GM23338 (cell line): Measurements from ENCODE around the gene MCC. TPM values are rescaled to one million over a fixed set of nuclear protein-coding genes. Genes with fewer than 3 reads are reported as not detected.

Experiments
- ATAC-seq: fragments of 200-7000 bp; cut with Tn5 transposase; 3 replicates; pipeline ENCODE4 v1.9.1; 2020
- DNase-seq: peaks from one replicate; pipeline ENCODE4 v3.0.0-alpha.2; 2015; ENCODE audit warnings: low spot score
- H2AFZ ChIP-seq: fragments of 200-600 bp; sonication (generic); 2 replicates; pipeline ENCODE4 v1.8.0; 2016; ENCODE audit warnings: antibody characterized with exemption, mild to moderate bottlenecking, moderate library complexity
- H3F3A ChIP-seq: fragments of 200-600 bp; sonication (generic); replicated peaks from 2 replicates; pipeline ENCODE4 v1.8.0; 2017; ENCODE audit warnings: antibody characterized with exemption, mixed run types, low read depth
- H3K27ac ChIP-seq: fragments of 200-600 bp; sonication (generic); 2 replicates; pipeline ENCODE4 v1.6.1; 2016; ENCODE audit warnings: low read depth
- H3K27me3 ChIP-seq: fragments of 200-600 bp; sonication (generic); 2 replicates; pipeline ENCODE4 v1.8.0; 2016; ENCODE audit warnings: mild to moderate bottlenecking, mixed run types, moderate library complexity; ENCODE audit not compliant: insufficient read depth
- H3K36me3 ChIP-seq: fragments of 200-600 bp; sonication (generic); 2 replicates; pipeline ENCODE4 v1.8.0; 2016; ENCODE audit warnings: mild to moderate bottlenecking; ENCODE audit not compliant: insufficient read depth
- H3K4me1 ChIP-seq: fragments of 200-600 bp; sonication (generic); 2 replicates; pipeline ENCODE4 v1.8.0; 2016; ENCODE audit warnings: mild to moderate bottlenecking, moderate library complexity; ENCODE audit not compliant: insufficient read depth
- H3K4me2 ChIP-seq: fragments of 200-600 bp; sonication (generic); 2 replicates; pipeline ENCODE4 v1.7.1; 2017; ENCODE audit warnings: mixed run types
- H3K4me3 ChIP-seq: fragments of 200-600 bp; sonication (generic); 2 replicates; pipeline ENCODE4 v1.6.1; 2016; ENCODE audit warnings: mixed run types
- H3K79me2 ChIP-seq: fragments of 200-600 bp; sonication (generic); replicated peaks from 2 replicates; pipeline ENCODE4 v1.8.0; 2017; ENCODE audit warnings: mild to moderate bottlenecking; ENCODE audit not compliant: insufficient read depth
- H3K9me2 ChIP-seq: fragments of 200-600 bp; sonication (generic); 2 replicates; pipeline ENCODE4 v1.8.0; 2017; ENCODE audit not compliant: insufficient read depth
- H4K20me1 ChIP-seq: fragments of 200-600 bp; sonication (generic); replicated peaks from 2 replicates; pipeline ENCODE4 v1.8.0; 2017; ENCODE audit warnings: mild to moderate bottlenecking; ENCODE audit not compliant: insufficient read depth
- H3K27ac Mint-ChIP-seq: 2 replicates; pipeline ENCODE4 v1.8.0; 2020; ENCODE audit warnings: inconsistent platforms, mild to moderate bottlenecking, moderate library complexity, mixed read lengths
- H3K27me3 Mint-ChIP-seq: 3 replicates; pipeline ENCODE4 v1.8.0; 2022; ENCODE audit warnings: low read depth, mild to moderate bottlenecking, moderate library complexity, mixed read lengths, inconsistent platforms; ENCODE audit not compliant: insufficient read depth, poor library complexity
- H3K36me3 Mint-ChIP-seq: 3 replicates; pipeline ENCODE4 v1.8.0; 2021; ENCODE audit warnings: low read depth, mild to moderate bottlenecking, inconsistent platforms, moderate library complexity, mixed read lengths
- H3K4me1 Mint-ChIP-seq: 3 replicates; pipeline ENCODE4 v1.8.0; 2020; ENCODE audit warnings: mild to moderate bottlenecking, inconsistent platforms, mixed read lengths
- H3K4me3 Mint-ChIP-seq: 3 replicates; pipeline ENCODE4 v1.8.0; 2021; ENCODE audit warnings: moderate library complexity, mild to moderate bottlenecking, inconsistent platforms, mixed read lengths
- H3K9me3 Mint-ChIP-seq: 3 replicates; pipeline ENCODE4 v1.8.0; 2020; ENCODE audit warnings: moderate library complexity, mild to moderate bottlenecking, inconsistent platforms, mixed read lengths
- CREB1 ChIP-seq: fragments of 250-450 bp; sonication (Bioruptor Pico); IDR thresholded peaks from 2 replicates; pipeline ENCODE4 v1.5.0; 2020; ENCODE audit warnings: low read depth, mild to moderate bottlenecking, moderate library complexity
- EZH2 ChIP-seq: fragments of 200-600 bp; sonication (generic); IDR thresholded peaks from one replicate; pipeline ENCODE4 v1.8.0; 2017; ENCODE audit warnings: antibody characterized with exemption, mild to moderate bottlenecking, low read depth; ENCODE audit not compliant: unreplicated experiment
- EZH2phosphoT487 ChIP-seq: fragments of 200-600 bp; sonication (generic); IDR thresholded peaks from one replicate; pipeline ENCODE4 v1.8.1; 2018; ENCODE audit warnings: antibody characterized with exemption; ENCODE audit not compliant: unreplicated experiment
- JUNB ChIP-seq: IDR thresholded peaks from one replicate; pipeline ENCODE4 v1.6.1; 2016; ENCODE audit warnings: antibody characterized with exemption; ENCODE audit not compliant: unreplicated experiment
- NANOG ChIP-seq: IDR thresholded peaks from 2 replicates; pipeline ENCODE4 v1.6.1; 2016; ENCODE audit warnings: antibody characterized with exemption, borderline replicate concordance
- POLR2AphosphoS5 ChIP-seq: IDR thresholded peaks from 2 replicates; pipeline ENCODE4 v1.6.1; 2016; ENCODE audit warnings: antibody characterized with exemption, low read depth
- STAT1 ChIP-seq: IDR thresholded peaks from one replicate; pipeline ENCODE4 v1.6.1; 2016; ENCODE audit warnings: antibody characterized with exemption; ENCODE audit not compliant: unreplicated experiment
- ZNF114 ChIP-seq: fragments of 250-450 bp; sonication (Bioruptor Pico); IDR thresholded peaks from 2 replicates; pipeline ENCODE4 v1.5.0; 2020; ENCODE audit warnings: mild to moderate bottlenecking, moderate library complexity
- ZNF331 ChIP-seq: fragments of 250-450 bp; sonication (Bioruptor Pico); IDR thresholded peaks from 2 replicates; pipeline ENCODE4 v1.5.0; 2020; ENCODE audit warnings: low read depth, mild to moderate bottlenecking, moderate library complexity
- polyA plus RNA-seq: library from polyadenylated mRNA; unstranded; fragments of >200 nt; fragmentation: Nextera tagmentation; extraction: Ambion mirVana; gene quantifications from 2 replicates; pipeline ENCODE4 v1.2.1, GENCODE V29; 2016
- total RNA-seq: library from RNA; depleted of rRNA; stranded (reverse); fragments of >200 nt; shearing (Covaris generic); gene quantifications from 2 replicates; pipeline ENCODE4 v1.2.3, GENCODE V29; 2014
- TF ChIP-seq, protein P1 (sequence below): IDR thresholded peaks from 2 replicates; pipeline ENCODE4 v1.6.1; 2016; ENCODE audit warnings: antibody characterized with exemption
- TF ChIP-seq, protein P2 (sequence below): fragments of 250-450 bp; sonication (Bioruptor Pico); IDR thresholded peaks from 2 replicates; pipeline ENCODE4 v1.5.0; 2020; ENCODE audit warnings: mild to moderate bottlenecking, moderate library complexity
- TF ChIP-seq, protein P3 (sequence below), 2 experiments: fragments of 200-600 bp in 1 of 2; sonication (generic) in 1 of 2; conservative IDR thresholded peaks; 2 replicates each; pipeline versions ENCODE4 v1.5.1 to v1.6.1; 2016 to 2017; ENCODE audit warnings: antibody characterized with exemption in 2 of 2, low read depth in 2 of 2, mild to moderate bottlenecking in 2 of 2, moderate library complexity in 1 of 2
- TF ChIP-seq, protein P4 (sequence below): IDR thresholded peaks from one replicate; pipeline ENCODE4 v1.6.1; 2018; ENCODE audit warnings: antibody characterized with exemption; ENCODE audit not compliant: unreplicated experiment

The MCC gene
- total and polyA plus RNA-seq, 2 experiments from 2014 or later, result 3.8 to 10.1 TPM

DNA sequence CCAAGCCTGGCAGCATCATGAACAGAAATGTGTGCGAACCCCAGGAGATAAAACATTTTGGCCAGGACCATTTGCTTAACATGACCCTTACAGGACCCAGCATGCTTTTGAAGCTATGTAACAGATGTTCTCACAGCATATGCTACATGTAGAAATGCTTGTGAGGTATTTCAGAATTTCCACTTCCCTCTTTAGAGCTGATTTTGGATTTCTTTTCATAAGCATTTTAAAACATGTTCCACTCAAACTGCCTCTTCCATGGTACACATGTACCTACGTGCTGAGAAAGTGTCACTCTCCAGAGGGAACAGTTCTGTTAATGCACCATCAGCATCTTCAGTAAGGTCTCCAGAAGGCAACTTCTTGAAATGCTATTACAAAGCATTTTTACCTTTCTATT is 37.8 kb downstream of the MCC start:
- peaks cover 3% of the 10 kb centered on the region; the same call in 1 of the 3 replicates for H3K9me3 Mint-ChIP-seq
- peaks cover 3% of the 10 kb centered on the region for H3K27me3 Mint-ChIP-seq
- no peak overlapping the region for H3K27ac Mint-ChIP-seq
- no peaks in the 10 kb centered on the region; the same call in 1 of the 2 replicates for H4K20me1 ChIP-seq
- ATAC-seq (no peak), DNase-seq (no peak)
- no peak overlapping the region for H2AFZ ChIP-seq
- no peak overlapping the region for H3K4me2 ChIP-seq
- H3K9me2 ChIP-seq, result no peaks in the 10 kb centered on the region; the same call in 1 of the 2 replicates
- H3K4me1 ChIP-seq, result no peaks in the 10 kb centered on the region
- H3K36me3 ChIP-seq, result no peaks in the 10 kb centered on the region
- H3K79me2 ChIP-seq, result no peaks in the 10 kb centered on the region
- H3K27me3 ChIP-seq, result no peaks in the 10 kb centered on the region
- H3K4me3 Mint-ChIP-seq, result no peak overlapping the region
- TF ChIP-seq, protein P1, sequence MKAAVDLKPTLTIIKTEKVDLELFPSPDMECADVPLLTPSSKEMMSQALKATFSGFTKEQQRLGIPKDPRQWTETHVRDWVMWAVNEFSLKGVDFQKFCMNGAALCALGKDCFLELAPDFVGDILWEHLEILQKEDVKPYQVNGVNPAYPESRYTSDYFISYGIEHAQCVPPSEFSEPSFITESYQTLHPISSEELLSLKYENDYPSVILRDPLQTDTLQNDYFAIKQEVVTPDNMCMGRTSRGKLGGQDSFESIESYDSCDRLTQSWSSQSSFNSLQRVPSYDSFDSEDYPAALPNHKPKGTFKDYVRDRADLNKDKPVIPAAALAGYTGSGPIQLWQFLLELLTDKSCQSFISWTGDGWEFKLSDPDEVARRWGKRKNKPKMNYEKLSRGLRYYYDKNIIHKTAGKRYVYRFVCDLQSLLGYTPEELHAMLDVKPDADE, result no peak
- TF ChIP-seq CREB1, result no peak
- TF ChIP-seq, protein P2, sequence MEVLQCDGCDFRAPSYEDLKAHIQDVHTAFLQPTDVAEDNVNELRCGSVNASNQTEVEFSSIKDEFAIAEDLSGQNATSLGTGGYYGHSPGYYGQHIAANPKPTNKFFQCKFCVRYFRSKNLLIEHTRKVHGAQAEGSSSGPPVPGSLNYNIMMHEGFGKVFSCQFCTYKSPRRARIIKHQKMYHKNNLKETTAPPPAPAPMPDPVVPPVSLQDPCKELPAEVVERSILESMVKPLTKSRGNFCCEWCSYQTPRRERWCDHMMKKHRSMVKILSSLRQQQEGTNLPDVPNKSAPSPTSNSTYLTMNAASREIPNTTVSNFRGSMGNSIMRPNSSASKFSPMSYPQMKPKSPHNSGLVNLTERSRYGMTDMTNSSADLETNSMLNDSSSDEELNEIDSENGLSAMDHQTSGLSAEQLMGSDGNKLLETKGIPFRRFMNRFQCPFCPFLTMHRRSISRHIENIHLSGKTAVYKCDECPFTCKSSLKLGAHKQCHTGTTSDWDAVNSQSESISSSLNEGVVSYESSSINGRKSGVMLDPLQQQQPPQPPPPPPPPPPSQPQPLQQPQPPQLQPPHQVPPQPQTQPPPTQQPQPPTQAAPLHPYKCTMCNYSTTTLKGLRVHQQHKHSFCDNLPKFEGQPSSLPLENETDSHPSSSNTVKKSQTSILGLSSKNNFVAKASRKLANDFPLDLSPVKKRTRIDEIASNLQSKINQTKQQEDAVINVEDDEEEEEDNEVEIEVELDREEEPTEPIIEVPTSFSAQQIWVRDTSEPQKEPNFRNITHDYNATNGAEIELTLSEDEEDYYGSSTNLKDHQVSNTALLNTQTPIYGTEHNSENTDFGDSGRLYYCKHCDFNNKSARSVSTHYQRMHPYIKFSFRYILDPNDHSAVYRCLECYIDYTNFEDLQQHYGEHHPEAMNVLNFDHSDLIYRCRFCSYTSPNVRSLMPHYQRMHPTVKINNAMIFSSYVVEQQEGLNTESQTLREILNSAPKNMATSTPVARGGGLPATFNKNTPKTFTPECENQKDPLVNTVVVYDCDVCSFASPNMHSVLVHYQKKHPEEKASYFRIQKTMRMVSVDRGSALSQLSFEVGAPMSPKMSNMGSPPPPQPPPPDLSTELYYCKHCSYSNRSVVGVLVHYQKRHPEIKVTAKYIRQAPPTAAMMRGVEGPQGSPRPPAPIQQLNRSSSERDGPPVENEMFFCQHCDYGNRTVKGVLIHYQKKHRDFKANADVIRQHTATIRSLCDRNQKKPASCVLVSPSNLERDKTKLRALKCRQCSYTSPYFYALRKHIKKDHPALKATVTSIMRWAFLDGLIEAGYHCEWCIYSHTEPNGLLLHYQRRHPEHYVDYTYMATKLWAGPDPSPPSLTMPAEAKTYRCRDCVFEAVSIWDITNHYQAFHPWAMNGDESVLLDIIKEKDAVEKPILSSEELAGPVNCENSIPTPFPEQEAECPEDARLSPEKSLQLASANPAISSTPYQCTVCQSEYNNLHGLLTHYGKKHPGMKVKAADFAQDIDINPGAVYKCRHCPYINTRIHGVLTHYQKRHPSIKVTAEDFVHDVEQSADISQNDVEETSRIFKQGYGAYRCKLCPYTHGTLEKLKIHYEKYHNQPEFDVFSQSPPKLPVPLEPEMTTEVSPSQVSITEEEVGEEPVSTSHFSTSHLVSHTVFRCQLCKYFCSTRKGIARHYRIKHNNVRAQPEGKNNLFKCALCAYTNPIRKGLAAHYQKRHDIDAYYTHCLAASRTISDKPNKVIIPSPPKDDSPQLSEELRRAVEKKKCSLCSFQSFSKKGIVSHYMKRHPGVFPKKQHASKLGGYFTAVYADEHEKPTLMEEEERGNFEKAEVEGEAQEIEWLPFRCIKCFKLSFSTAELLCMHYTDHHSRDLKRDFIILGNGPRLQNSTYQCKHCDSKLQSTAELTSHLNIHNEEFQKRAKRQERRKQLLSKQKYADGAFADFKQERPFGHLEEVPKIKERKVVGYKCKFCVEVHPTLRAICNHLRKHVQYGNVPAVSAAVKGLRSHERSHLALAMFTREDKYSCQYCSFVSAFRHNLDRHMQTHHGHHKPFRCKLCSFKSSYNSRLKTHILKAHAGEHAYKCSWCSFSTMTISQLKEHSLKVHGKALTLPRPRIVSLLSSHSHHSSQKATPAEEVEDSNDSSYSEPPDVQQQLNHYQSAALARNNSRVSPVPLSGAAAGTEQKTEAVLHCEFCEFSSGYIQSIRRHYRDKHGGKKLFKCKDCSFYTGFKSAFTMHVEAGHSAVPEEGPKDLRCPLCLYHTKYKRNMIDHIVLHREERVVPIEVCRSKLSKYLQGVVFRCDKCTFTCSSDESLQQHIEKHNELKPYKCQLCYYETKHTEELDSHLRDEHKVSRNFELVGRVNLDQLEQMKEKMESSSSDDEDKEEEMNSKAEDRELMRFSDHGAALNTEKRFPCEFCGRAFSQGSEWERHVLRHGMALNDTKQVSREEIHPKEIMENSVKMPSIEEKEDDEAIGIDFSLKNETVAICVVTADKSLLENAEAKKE (CRISPR knock-in tag), result no peak
- TF ChIP-seq STAT1, result no peak
- no peak for TF ChIP-seq NANOG
- no peak for TF ChIP-seq POLR2AphosphoS5
- TF ChIP-seq ZNF114 (CRISPR knock-in tag), result no peak
- TF ChIP-seq, protein P3, sequence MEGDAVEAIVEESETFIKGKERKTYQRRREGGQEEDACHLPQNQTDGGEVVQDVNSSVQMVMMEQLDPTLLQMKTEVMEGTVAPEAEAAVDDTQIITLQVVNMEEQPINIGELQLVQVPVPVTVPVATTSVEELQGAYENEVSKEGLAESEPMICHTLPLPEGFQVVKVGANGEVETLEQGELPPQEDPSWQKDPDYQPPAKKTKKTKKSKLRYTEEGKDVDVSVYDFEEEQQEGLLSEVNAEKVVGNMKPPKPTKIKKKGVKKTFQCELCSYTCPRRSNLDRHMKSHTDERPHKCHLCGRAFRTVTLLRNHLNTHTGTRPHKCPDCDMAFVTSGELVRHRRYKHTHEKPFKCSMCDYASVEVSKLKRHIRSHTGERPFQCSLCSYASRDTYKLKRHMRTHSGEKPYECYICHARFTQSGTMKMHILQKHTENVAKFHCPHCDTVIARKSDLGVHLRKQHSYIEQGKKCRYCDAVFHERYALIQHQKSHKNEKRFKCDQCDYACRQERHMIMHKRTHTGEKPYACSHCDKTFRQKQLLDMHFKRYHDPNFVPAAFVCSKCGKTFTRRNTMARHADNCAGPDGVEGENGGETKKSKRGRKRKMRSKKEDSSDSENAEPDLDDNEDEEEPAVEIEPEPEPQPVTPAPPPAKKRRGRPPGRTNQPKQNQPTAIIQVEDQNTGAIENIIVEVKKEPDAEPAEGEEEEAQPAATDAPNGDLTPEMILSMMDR (conservative IDR thresholded peaks at IDR 0.05; ENCODE audit: low read depth in 2 of 2), result no peak
- TF ChIP-seq EZH2phosphoT487, result no peak
- TF ChIP-seq ZNF331, result no peak
- TF ChIP-seq JUNB, result no peak
- TF ChIP-seq, protein P4, sequence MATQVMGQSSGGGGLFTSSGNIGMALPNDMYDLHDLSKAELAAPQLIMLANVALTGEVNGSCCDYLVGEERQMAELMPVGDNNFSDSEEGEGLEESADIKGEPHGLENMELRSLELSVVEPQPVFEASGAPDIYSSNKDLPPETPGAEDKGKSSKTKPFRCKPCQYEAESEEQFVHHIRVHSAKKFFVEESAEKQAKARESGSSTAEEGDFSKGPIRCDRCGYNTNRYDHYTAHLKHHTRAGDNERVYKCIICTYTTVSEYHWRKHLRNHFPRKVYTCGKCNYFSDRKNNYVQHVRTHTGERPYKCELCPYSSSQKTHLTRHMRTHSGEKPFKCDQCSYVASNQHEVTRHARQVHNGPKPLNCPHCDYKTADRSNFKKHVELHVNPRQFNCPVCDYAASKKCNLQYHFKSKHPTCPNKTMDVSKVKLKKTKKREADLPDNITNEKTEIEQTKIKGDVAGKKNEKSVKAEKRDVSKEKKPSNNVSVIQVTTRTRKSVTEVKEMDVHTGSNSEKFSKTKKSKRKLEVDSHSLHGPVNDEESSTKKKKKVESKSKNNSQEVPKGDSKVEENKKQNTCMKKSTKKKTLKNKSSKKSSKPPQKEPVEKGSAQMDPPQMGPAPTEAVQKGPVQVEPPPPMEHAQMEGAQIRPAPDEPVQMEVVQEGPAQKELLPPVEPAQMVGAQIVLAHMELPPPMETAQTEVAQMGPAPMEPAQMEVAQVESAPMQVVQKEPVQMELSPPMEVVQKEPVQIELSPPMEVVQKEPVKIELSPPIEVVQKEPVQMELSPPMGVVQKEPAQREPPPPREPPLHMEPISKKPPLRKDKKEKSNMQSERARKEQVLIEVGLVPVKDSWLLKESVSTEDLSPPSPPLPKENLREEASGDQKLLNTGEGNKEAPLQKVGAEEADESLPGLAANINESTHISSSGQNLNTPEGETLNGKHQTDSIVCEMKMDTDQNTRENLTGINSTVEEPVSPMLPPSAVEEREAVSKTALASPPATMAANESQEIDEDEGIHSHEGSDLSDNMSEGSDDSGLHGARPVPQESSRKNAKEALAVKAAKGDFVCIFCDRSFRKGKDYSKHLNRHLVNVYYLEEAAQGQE, result no peak
- TF ChIP-seq EZH2, result no peak
- H3K27ac ChIP-seq, result no peak overlapping the region
- no peak overlapping the region for H3K4me3 ChIP-seq
- no peaks in the 10 kb centered on the region for H3K36me3 Mint-ChIP-seq
- H3K4me1 Mint-ChIP-seq, result no peaks in the 10 kb centered on the region
- no peaks in the 10 kb centered on the region for H3F3A ChIP-seq
